T-helper 2 cell treated with Interferon-gamma antibody and Interleukin-4, amounts not matched to agents 5 μg/mL and 100 μg/mL, for 36 hours (primary cell): Measurements from ENCODE around the gene FCMR.

Experiments used
- DNase-seq: peaks from one replicate; pipeline ENCODE4 v3.0.0; 2021; ENCODE audit warnings: low spot score
- H3K27ac Mint-ChIP-seq: one replicate; pipeline ENCODE4 v1.8.0; 2021; ENCODE audit warnings: mild to moderate bottlenecking, mixed read lengths
- H3K27me3 Mint-ChIP-seq: one replicate; pipeline ENCODE4 v1.8.0; 2021; ENCODE audit warnings: low read depth, mixed read lengths
- H3K36me3 Mint-ChIP-seq: one replicate; pipeline ENCODE4 v1.8.0; 2021; ENCODE audit warnings: low read depth, mixed read lengths
- H3K4me1 Mint-ChIP-seq: one replicate; pipeline ENCODE4 v1.8.0; 2021; ENCODE audit warnings: low read depth, mixed read lengths
- H3K4me3 Mint-ChIP-seq: one replicate; pipeline ENCODE4 v1.8.0; 2022; ENCODE audit warnings: mild to moderate bottlenecking, moderate library complexity, mixed read lengths
- H3K9me3 Mint-ChIP-seq: one replicate; pipeline ENCODE4 v1.8.0; 2021; ENCODE audit warnings: mixed read lengths

The FCMR gene

DNA sequence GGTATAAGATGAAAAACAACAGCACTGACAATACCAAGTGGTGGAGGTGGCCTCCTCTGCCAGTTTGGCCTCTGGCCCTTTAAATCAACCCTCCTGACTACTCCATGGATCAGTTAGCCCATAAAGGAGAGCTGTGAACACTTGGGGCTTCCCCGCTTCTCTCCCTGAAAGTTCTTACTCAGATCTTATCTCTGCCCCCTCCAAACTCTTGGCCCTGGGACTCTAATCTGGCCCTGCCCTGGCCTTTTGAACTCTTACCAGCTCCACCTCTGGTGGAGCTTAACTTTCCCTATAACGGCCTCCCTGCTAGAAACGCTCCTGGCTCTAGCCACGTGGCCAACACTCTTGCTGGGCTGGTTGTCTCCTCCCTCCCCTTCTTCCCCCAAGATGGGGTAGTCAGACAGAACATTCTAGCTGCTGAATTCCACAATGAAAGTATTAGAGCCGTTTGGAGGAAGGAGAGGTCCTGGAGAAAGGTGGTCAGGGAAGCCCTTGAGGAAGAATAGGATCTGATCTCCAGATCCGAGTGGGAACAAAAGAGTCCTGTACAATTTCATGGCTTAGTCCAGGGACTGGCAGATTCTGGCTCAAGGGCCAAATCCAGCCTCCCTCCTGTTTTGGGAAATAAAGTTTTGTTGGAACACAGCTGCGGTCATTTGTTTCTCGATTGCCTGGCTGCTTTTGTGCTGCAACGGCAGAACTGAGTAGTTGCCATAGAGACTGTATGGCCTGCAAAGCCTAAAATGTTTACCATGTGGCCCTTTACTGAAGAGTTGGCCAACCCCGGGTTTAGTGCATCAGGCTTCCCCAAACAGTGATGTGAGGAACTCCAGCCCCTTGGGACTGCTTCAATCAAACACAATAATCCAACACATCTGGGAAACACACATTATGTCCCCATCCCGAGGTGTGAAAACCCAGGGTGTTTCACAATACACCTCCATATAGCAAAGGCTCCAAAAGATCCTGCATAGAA lies 34.0 kb upstream of the FCMR start:
- H3K27me3 Mint-ChIP-seq, result no peaks in the 10 kb centered on the region
- no peak overlapping the region for H3K4me3 Mint-ChIP-seq
- no peaks in the 10 kb centered on the region for H3K36me3 Mint-ChIP-seq
- H3K4me1 Mint-ChIP-seq, result peaks cover 9% of the 10 kb centered on the region
- no peaks in the 10 kb centered on the region for H3K9me3 Mint-ChIP-seq
- DNase-seq, result no peak
- H3K27ac Mint-ChIP-seq, result no peak overlapping the region

DNA sequence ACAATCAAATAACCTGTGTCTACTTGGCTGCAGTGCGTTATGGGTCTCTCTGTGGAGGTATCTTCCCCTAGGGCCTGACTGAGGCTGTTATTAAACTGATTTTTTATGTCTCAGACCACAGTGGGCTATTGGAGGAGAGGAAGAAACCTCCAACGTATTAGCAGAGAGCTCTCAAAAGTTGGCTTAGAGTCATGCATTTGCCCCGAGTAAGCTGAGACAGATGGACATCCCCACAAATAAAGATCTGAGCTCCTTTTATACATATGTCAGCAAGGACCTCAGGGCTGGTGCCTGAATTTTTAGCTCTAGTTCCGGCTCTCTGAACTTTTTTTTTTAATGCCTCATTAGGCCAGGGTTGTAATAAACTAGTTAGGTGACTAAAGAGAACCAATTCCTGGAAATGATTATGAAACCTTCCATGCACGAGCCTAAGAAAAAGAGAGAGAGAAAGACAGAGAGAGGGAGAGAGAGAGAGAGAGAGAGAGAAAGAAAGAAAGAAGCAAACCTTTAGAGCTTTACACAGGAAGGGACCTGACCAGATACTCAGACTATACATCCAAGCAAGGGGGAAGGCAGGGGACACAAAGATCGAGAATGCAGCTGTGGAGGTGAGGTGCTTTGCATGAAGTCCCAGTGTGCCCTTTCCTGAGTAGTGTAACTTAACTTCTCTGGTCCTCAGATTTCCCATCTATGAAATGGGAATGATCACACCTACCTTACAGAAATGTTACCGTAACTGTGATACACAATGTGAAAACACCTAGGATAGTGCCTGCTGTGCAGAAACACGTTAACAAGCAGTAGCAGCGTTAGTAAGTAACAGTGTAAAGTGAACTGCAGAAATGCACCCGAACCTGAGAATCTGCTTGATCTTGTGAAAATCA lies 33.0 kb upstream of the FCMR start:
- Mint-ChIP-seq H3K4me3 (no peak overlapping the region), H3K27me3 (no peaks in the 10 kb centered on the region), H3K9me3 (peaks cover 4% of the 10 kb centered on the region), H3K27ac (no peak overlapping the region), H3K36me3 (no peaks in the 10 kb centered on the region), H3K4me1 (peaks cover 9% of the 10 kb centered on the region)
- no peak for DNase-seq

GRCh38 chr1:206953626-206954025 lies 31.9 kb upstream of the FCMR start:
- peaks cover 9% of the 10 kb centered on the region for H3K4me1 Mint-ChIP-seq
- peaks cover 4% of the 10 kb centered on the region for H3K27me3 Mint-ChIP-seq
- no peak overlapping the region for H3K27ac Mint-ChIP-seq
- H3K36me3 Mint-ChIP-seq, result no peaks in the 10 kb centered on the region
- no peak for DNase-seq
- no peak overlapping the region for H3K4me3 Mint-ChIP-seq
- peaks cover 4% of the 10 kb centered on the region for H3K9me3 Mint-ChIP-seq

DNA sequence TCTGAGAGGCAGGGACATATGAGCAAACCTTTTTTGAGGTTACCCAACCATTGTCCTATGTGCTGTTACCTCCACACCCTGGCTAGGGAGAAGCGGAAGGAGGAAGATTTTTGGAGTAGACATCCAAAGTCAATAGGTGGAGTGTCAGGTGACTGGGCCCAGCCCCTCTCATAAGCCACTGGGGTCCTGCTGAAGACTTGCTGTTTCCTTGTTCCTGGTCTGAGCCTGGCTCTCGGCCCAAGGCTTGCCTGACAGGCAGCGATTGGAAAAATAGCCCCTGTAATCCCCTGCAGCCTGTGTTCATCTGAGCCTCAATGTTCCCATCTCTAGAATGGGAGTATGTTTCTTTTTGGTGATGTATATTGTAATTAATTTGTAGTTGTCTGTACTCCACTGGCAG lies 31.4 kb upstream of the FCMR start:
- no peak for DNase-seq

DNA sequence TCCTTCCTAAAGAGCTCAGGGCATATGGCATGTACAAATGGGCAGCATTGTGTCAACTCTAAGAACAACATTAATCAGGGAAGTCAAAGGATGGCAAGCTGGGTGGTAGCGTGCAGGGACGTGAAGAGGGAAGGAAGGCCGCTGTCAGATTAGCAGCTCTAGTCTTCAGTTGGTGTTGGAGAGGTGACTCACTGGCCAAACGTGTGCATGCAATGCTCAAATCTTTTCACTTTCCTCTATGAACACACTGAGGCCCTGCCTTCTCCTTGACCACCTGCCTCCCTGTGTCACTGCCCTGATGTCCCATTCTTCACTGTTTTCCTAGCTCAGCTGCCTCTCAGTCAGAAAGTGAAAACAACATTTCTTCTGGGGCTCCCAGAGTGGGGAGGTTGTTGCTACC lies 30.4 kb upstream of the FCMR start:
- Mint-ChIP-seq H3K27me3 (peaks cover 12% of the 10 kb centered on the region), H3K36me3 (no peaks in the 10 kb centered on the region), H3K9me3 (peaks cover 4% of the 10 kb centered on the region), H3K27ac (no peak overlapping the region), H3K4me1 (peaks cover 9% of the 10 kb centered on the region), H3K4me3 (no peak overlapping the region)
- no peak for DNase-seq

More for the DNA sequence above, 31.4 kb upstream of the FCMR start:
- Mint-ChIP-seq H3K4me3 (no peak overlapping the region), H3K9me3 (peaks cover 4% of the 10 kb centered on the region), H3K36me3 (no peaks in the 10 kb centered on the region), H3K27me3 (peaks cover 7% of the 10 kb centered on the region), H3K4me1 (peaks cover 9% of the 10 kb centered on the region), H3K27ac (no peak overlapping the region)

- Mint-ChIP-seq H3K27me3 (peaks cover 12% of the 10 kb centered on the region), H3K9me3 (peaks cover 4% of the 10 kb centered on the region), H3K4me3 (no peak overlapping the region), H3K27ac (no peak overlapping the region), H3K4me1 (peaks cover 9% of the 10 kb centered on the region), H3K36me3 (no peaks in the 10 kb centered on the region)
- DNase-seq, result no peak
These were observed 29.8 kb upstream of the FCMR start for GRCh38 chr1:206951318-206952100.

- Mint-ChIP-seq H3K27me3 (peaks cover 18% of the 10 kb centered on the region), H3K9me3 (peaks cover 4% of the 10 kb centered on the region), H3K4me1 (peaks cover 3% of the 10 kb centered on the region), H3K4me3 (no peak overlapping the region), H3K27ac (no peak overlapping the region), H3K36me3 (no peaks in the 10 kb centered on the region)
- DNase-seq, result no peak
These were observed 27.9 kb upstream of the FCMR start for GRCh38 chr1:206949641-206950040.

- H3K27me3 Mint-ChIP-seq, result peaks cover 20% of the 10 kb centered on the region
- DNase-seq, result no peak
- peaks cover 4% of the 10 kb centered on the region for H3K9me3 Mint-ChIP-seq
- H3K27ac Mint-ChIP-seq, result no peak overlapping the region
- H3K36me3 Mint-ChIP-seq, result no peaks in the 10 kb centered on the region
- H3K4me1 Mint-ChIP-seq, result peaks cover 2% of the 10 kb centered on the region
- no peak overlapping the region for H3K4me3 Mint-ChIP-seq
These were observed 27.5 kb upstream of the FCMR start for GRCh38 chr1:206949208-206949607.

GRCh38 chr1:206947255-206947654 lies 25.5 kb upstream of the FCMR start:
- Mint-ChIP-seq H3K4me1 (no peaks in the 10 kb centered on the region), H3K9me3 (peaks cover 4% of the 10 kb centered on the region), H3K36me3 (no peaks in the 10 kb centered on the region), H3K27ac (no peak overlapping the region), H3K27me3 (peaks cover 31% of the 10 kb centered on the region), H3K4me3 (no peak overlapping the region)
- DNase-seq, result no peak

DNA sequence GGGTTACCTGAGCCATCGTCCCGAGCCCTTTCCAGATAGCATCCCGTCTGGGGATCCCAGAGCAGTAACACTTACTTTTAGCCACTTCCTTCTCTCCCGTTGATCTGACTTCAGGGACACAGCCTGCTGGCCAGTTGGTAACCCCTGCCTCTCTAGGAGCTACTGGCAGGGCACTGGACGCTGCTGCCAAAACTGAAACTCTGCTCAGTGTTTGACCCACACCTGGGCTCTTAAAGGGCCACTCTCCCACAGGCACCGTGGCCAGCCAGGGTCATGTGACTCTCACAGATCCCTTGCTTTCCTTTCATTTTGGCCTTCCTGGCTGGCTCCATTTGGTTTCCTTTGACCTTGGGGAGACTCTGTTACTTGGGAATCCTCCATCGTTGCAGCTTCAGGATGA lies 24.5 kb upstream of the FCMR start, which contains the start of gene PIGR:
Gene PIGR, minus strand, starts transcription at position 206 of the 400 bp plus-strand sequence. CDS start 5,935 bp downstream, outside the sequence.
- Mint-ChIP-seq H3K4me3 (no peak within 1 kb of the TSS), H3K36me3 (no peaks in the 10 kb centered on the region), H3K9me3 (peaks cover 4% of the 10 kb centered on the region), H3K27me3 (peaks cover 34% of the 10 kb centered on the region), H3K4me1 (no peaks in the 10 kb centered on the region), H3K27ac (no peak within 1 kb of the TSS)
- DNase-seq, result no peak

DNA sequence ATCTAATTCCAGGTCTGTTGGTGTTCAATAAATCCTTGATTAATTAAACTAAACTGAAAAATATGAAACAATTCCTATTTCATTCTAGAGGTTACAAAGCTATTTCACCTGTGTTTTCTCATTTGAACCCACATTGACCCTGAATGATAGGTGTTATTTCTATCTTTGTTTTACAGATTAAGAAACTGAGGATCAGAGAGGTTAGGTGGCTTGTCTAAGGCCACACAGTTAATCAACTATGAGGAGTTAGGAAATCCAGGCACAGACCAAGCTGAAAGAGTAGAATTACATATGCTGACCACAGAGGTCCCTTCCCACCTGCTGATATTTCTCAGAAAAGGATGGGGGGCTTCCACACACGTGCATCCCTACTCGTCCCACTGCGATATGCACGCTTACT lies 24.0 kb upstream of the FCMR start:
- H3K9me3 Mint-ChIP-seq, result peaks cover 4% of the 10 kb centered on the region
- no peak for DNase-seq
- no peak overlapping the region for H3K27ac Mint-ChIP-seq
- H3K27me3 Mint-ChIP-seq, result peaks cover 38% of the 10 kb centered on the region
- H3K4me1 Mint-ChIP-seq, result no peaks in the 10 kb centered on the region
- H3K4me3 Mint-ChIP-seq, result no peak overlapping the region
- H3K36me3 Mint-ChIP-seq, result no peaks in the 10 kb centered on the region

DNA sequence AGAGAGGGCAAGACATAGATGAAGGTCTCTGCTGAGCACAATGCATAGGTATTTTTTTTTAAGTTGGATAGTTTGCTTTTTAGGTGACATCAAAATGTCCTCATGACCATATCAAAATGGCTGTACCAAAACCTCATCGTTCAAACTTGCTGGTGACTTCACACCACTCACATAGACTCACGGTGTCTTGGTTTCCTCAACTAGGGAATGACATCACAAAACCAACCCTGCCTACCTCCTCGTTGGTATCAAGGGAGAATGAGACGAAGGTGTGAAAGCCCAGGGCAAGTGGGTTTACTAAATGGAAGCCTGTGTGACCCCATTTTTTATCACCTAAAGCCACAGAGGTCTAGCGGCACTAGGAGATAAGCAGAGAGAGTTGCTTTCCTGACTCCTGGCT lies 23.0 kb upstream of the FCMR start:
- H3K4me1 Mint-ChIP-seq, result no peaks in the 10 kb centered on the region
- H3K27ac Mint-ChIP-seq, result no peak overlapping the region
- H3K27me3 Mint-ChIP-seq, result peaks cover 38% of the 10 kb centered on the region
- no peaks in the 10 kb centered on the region for H3K36me3 Mint-ChIP-seq
- no peak for DNase-seq
- H3K4me3 Mint-ChIP-seq, result no peak overlapping the region
- no peaks in the 10 kb centered on the region for H3K9me3 Mint-ChIP-seq

- Mint-ChIP-seq H3K9me3 (no peaks in the 10 kb centered on the region), H3K27me3 (peaks cover 27% of the 10 kb centered on the region), H3K4me1 (no peaks in the 10 kb centered on the region), H3K4me3 (no peak overlapping the region), H3K27ac (no peak overlapping the region), H3K36me3 (no peaks in the 10 kb centered on the region)
- no peak for DNase-seq
These were observed 20.2 kb upstream of the FCMR start for GRCh38 chr1:206941766-206942418.
